GM18870 (cell line): Measurements from ENCODE around the gene PADI6.

Experiments
- ATAC-seq: cut with Tn5 transposase; IDR thresholded peaks from one replicate; pipeline ENCODE4 v1.9.1; 2021; ENCODE audit warnings: moderate library complexity; ENCODE audit not compliant: unreplicated experiment

PADI6 gene

GRCh38 chr1:17433261-17433660 is 61.3 kb downstream of the PADI6 start:
- no peak for ATAC-seq

- ATAC-seq = no peak
Measured at GRCh38 chr1:17434016-17434415, 62.0 kb downstream of the PADI6 start.

- no peak for ATAC-seq
Measured at GRCh38 chr1:17434601-17435000, 62.6 kb downstream of the PADI6 start.

- no peak for ATAC-seq
Measured at GRCh38 chr1:17436380-17437174, 64.6 kb downstream of the PADI6 start.

- ATAC-seq = no peak
Measured at GRCh38 chr1:17437260-17437579, 65.2 kb downstream of the PADI6 start.

GRCh38 chr1:17437580-17438317 is 65.8 kb downstream of the PADI6 start:
- no peak for ATAC-seq

GRCh38 chr1:17438318-17439249 is 66.6 kb downstream of the PADI6 start:
- no peak for ATAC-seq

GRCh38 chr1:17439250-17440073 is 67.5 kb downstream of the PADI6 start, which contains the start of gene RCC2:
Gene RCC2, minus strand, starts transcription at chr1:17439677. Its CDS starts 1,163 bp downstream, at chr1:17438514.
- ATAC-seq = no peak

GRCh38 chr1:17440074-17440826 is 68.3 kb downstream of the PADI6 start:
- ATAC-seq = no peak

GRCh38 chr1:17440827-17441168 is 68.8 kb downstream of the PADI6 start:
- ATAC-seq = no peak

GRCh38 chr1:17441265-17441992 is 69.4 kb downstream of the PADI6 start:
- ATAC-seq = no peak

GRCh38 chr1:17441993-17442357 is 70.0 kb downstream of the PADI6 start:
- no peak for ATAC-seq

GRCh38 chr1:17442841-17443240 is 70.8 kb downstream of the PADI6 start:
- ATAC-seq = no peak

- ATAC-seq = no peak
Measured at GRCh38 chr1:17447501-17447992, 75.6 kb downstream of the PADI6 start.
